Ishikawa (cell line): ENCODE data around the gene STX2.

Experiments used
- CEBPB ChIP-seq: IDR thresholded peaks from 2 replicates; pipeline ENCODE4 v1.6.1; 2012
- EP300 ChIP-seq: IDR thresholded peaks from 2 replicates; pipeline ENCODE4 v1.6.1; 2012; ENCODE audit warnings: borderline replicate concordance
- MAX ChIP-seq: IDR thresholded peaks from 2 replicates; pipeline ENCODE4 v1.6.1; 2012
- NFIC ChIP-seq: IDR thresholded peaks from 2 replicates; pipeline ENCODE4 v1.6.1; 2012
- RAD21 ChIP-seq: IDR thresholded peaks from 2 replicates; pipeline ENCODE4 v1.6.1; 2012; ENCODE audit warnings: low read depth
- REST ChIP-seq: IDR thresholded peaks from 2 replicates; pipeline ENCODE4 v1.6.1; 2012; ENCODE audit warnings: low read depth, mild to moderate bottlenecking
- TAF1 ChIP-seq: IDR thresholded peaks from 2 replicates; pipeline ENCODE4 v1.6.1; 2012; ENCODE audit warnings: low read depth, mild to moderate bottlenecking
- YY1 ChIP-seq: IDR thresholded peaks from 2 replicates; pipeline ENCODE4 v1.6.1; 2012; ENCODE audit warnings: low read depth
- ZBTB7A ChIP-seq: IDR thresholded peaks from 2 replicates; pipeline ENCODE4 v1.6.1; 2012; ENCODE audit warnings: low read depth

GRCh38 chr12:130764475-130765185, 74.4 kb downstream of the STX2 start:
- TF ChIP-seq TAF1 (no peak), EP300 (no peak), REST (no peak), RAD21 (no peak), MAX (no peak), ZBTB7A (no peak), NFIC (no peak), CEBPB (no peak), YY1 (no peak)
